NCI-H526 treated with DMSO at 0.1 percent for 48 hours (cell line): ENCODE data around the gene MIS12.

Experiments used
- DNase-seq: peaks from one replicate; lab custom pipeline; 2025; lab: John Stamatoyannopoulos, UW

Gene MIS12, protein sequence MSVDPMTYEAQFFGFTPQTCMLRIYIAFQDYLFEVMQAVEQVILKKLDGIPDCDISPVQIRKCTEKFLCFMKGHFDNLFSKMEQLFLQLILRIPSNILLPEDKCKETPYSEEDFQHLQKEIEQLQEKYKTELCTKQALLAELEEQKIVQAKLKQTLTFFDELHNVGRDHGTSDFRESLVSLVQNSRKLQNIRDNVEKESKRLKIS

DNA sequence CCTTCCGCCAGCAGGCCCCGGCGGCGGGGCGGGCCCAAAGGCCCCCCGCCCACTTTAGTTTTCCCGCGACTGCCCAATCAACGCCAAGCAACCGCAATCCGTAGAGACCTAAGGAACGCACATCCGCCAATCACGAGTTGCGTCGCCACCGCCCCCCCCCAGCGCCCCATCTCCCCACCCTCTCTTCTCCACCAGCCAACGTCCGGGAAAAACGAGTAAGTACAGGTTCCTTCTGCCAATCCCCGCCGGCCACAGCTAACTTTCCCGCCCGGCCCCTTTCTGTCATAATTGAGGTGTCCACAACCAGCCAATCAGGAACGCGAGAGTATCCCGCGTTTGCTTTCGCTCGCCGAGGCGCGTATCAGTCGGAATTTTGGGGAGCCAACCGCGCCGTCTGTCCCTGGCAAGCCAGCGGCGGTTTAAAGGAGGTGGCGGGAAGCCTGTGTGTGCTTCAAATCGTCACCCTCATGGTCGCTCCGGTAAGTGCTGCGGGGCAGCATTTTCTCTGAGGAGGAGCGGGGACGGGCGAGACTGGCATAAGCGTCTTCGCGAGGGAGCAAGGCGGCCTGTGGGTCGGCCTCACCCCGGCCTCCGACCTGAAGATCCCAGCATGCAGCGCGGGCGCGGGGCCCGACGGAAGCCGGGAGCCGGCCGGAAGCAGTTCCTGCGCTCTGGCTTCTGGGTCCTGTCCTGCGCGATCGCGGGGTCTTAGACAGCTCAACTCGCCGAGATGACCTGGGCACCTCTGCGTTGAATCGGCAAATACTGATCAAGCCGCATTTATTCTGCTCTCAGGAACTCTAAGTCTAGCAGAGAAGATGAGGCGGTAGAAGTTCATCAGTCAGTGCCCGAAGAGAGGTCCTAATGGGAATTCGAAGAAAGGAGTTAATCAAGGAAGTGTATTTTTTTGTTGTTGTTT, at the start of gene MIS12:
Gene MIS12, plus strand, starts transcription at position 361 of the 919 bp plus-strand sequence. CDS start 2,297 bp downstream, outside the sequence.
- peak; percentile 90 for DNase-seq

GRCh38 chr17:5437721-5438317, 48.5 kb upstream of the MIS12 start:
- no peak for DNase-seq

- peak; percentile 74 for DNase-seq
These were observed 47.5 kb upstream of the MIS12 start, which contains the start of gene C1QBP for GRCh38 chr17:5438716-5439445. Gene C1QBP (minus strand): TSS chr17:5439155. CDS start chr17:5439073, 82 bp downstream.

GRCh38 chr17:5439446-5439764, 47.0 kb upstream of the MIS12 start:
- no peak for DNase-seq

DNA sequence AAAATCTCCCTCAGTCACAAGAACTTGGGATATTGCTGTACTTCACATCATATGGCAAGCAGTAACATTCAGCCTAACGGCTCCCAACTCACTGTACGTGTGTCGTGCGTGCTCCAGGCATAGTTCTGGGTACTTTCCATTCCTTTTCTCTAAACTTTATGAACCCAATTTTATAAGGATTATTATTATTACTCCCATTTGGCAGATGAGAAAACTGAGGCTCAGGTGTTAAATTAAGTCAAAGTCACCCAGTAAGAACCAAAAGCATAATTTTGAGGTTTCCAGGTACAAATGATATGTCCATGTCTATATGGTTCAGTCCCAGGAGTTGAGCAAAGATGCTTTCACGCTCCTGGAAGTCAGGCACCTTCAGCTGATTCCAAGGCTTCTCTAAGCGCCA, 42.6 kb upstream of the MIS12 start:
- DNase-seq, result no peak

GRCh38 chr17:5444209-5444608, 42.2 kb upstream of the MIS12 start:
- no peak for DNase-seq

GRCh38 chr17:5446786-5447185, 39.6 kb upstream of the MIS12 start:
- no peak for DNase-seq

DNA sequence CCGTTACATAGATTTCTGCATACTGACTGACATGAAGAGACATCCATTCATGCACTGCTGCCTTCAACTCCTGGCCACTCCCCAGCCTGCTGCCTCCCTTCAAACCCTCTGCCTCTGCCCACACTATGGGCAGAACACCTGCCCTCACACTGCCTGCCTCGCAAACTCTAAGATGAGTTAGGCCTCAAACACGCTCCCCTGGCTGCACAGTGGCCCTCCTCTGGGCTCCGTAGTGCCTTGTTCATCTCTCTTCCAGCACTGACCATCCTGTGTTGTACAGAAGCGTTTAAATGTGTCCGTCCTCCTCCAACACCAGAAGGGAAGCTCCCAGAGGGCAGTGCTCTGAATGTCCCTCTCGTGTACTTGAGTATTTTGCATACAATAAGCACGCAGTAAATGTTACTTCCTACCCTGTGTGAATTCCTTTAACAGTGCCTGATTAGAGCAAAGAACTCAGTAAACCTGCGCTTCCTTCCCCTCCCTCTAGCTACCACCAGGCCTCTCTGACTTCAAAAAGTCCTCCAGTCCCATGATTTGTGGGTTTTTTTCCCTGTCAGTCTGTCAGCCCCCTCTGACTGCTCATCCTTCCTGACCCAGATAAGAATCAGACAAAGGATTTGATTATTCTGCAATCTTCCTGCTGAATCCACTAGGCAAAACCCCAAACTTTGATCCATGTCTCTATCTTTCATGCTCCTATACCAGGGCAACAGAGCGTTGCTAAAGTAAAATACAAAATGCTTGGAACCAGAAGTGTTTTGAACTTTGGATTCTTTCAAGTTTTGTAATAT, 21.5 kb upstream of the MIS12 start:
- DNase-seq, result no peak

GRCh38 chr17:5466295-5466694, 20.1 kb upstream of the MIS12 start:
- no peak for DNase-seq

DNA sequence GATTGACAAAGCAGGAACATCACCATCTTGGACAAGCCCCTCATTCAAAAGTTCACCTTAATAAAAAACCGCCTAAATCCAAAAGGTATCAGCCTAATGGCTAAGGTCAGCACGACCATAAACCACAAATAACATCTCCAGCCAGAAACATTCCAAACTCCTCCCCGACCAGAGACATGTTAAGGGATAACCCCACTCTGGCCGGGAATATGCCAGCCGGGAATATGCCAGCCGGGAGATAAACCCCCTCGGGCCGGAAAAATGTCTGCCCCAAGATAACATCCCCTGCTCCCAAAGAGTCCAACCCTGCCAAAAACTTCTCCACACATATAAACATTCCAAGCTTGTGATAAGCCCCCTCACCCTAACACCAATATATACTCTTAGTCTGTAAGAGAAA, 18.9 kb upstream of the MIS12 start:
- DNase-seq, result no peak

DNA sequence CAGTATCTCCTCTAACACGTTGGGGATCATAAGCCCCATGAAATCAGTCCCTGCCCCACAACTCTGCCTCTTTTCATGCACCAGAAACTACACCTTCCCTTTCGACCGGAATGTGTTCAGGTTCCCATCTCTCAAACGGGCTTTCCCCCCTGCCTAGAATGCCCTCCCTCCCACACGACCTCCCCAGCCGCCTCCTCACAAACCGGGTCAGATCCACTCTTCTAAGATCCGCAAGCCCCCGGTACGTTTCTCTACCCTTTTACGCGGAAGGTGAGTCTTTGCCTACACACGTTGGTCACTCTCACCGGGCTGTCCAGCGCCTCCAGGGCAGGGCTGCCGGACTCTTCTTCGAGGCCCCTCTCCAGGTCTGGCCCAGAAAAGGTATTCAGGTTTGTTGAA, 18.3 kb upstream of the MIS12 start:
- no peak for DNase-seq

- DNase-seq, result no peak
These were observed 13.9 kb upstream of the MIS12 start for GRCh38 chr17:5472511-5472910.

GRCh38 chr17:5473906-5474305, 12.5 kb upstream of the MIS12 start:
- DNase-seq, result no peak

- DNase-seq, result no peak
These were observed 7.4 kb upstream of the MIS12 start for GRCh38 chr17:5478992-5479391.

GRCh38 chr17:5480962-5481361, 5.4 kb upstream of the MIS12 start:
- no peak for DNase-seq

DNA sequence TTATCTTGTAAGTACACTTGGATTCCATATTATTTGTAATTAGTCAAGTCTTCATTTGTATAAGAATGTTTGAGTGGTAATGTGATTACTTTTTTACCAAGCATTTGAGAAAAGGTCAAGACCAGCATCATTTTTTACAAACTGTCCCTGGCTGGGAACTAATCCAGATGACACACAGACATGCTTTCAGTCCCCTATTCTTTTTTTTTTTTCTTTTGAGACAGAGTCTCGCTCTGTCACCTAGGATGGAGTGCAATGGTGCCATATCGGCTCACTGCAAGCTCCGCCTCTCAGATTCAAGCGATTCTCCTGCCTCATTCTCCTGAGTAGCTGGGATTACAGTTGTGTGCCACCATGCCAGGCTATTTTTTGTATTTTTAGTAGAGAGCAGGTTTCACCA, 4.9 kb upstream of the MIS12 start:
- no peak for DNase-seq

DNA sequence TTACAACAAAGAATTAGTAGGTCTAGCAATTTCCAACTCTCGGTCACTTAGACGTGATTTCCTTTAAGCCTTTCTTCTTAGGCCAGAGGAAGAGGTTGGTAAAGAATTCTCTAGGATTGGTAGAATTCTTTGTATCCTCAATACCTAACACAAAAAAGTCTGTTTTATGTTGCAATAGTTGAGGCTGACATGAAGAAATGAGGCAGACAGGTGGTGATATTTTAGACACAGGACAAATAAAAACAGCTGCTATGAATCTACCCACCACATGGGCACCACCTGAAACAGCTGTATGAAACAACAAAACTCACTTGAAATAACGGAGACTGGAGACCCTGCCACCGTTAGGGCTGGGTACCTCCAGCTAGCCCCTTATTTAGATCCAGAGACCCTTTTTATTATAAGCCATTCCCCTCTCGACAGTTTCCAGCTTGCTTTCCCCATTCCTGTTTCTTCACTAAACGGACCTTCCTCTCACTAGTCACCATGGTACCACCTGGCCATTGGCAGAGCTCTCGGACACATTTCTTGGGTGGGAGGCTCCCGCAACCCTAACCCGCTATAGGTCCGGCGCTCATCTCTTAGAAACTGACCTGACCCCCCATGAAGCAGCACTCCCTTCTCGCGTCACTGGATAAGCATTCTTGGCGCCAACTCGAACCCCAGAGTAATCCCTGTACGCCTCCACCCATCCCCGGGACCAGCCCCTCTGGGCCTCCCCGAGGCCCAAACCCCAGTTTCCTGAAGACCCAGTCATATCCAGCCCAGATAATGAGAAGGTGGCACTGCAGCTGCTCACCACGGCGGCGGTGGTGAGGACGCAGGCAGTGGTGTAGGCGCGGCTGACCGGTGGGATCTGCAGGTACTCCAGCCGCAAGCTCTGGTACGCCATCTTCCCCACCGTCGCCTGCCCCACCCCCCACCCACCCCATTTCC, 828 bp upstream of the MIS12 start, which contains the start of gene DERL2:
Gene DERL2, minus strand, starts transcription at position 909 of the 936 bp plus-strand sequence. Its CDS starts 17 bp downstream, at position 892.
- no peak for DNase-seq

DNA sequence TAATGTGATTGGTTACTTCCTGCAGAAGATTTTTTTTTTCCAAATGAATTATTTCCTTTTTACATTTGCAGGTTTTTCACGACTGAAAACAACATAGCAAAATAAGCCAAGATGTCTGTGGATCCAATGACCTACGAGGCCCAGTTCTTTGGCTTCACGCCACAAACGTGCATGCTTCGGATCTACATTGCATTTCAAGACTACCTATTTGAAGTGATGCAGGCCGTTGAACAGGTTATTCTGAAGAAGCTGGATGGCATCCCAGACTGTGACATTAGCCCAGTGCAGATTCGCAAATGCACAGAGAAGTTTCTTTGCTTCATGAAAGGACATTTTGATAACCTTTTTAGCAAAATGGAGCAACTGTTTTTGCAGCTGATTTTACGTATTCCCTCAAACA, 2.4 kb downstream of the MIS12 start:
- no peak for DNase-seq

GRCh38 chr17:5492970-5493369, 6.6 kb downstream of the MIS12 start:
- no peak for DNase-seq
